Measurements from ENCODE around the gene RNFT2. TPM values are rescaled to one million over a fixed set of nuclear protein-coding genes. Genes with fewer than 3 reads are reported as not detected.

RNFT2 gene
- total RNA-seq, 1 experiment from 2014 or later: 34.9 TPM

- Histone ChIP-seq H3K4me1 (ENCODE audit: control insufficient read depth in 1 of 2, insufficient read depth in 2 of 2, low read length in 2 of 2) (peaks cover 0 to 12% of the 10 kb centered on the region in 2 experiments; a peak in 3 of 4 replicates), H3K27ac (ENCODE audit: low read depth, low read length) (no peak overlapping the region), H3K4me2 (ENCODE audit: low read length) (no peak overlapping the region), H3K79me2 (ENCODE audit: insufficient read depth, low read length) (no peaks in the 10 kb centered on the region), H3K9me2 (ENCODE audit: insufficient read depth) (no peaks in the 10 kb centered on the region), H3K27me3 (ENCODE audit: insufficient read depth, low read length) (no peaks in the 10 kb centered on the region), H2AFZ (ENCODE audit: low read depth, low read length, poor library complexity, severe bottlenecking) (no peak overlapping the region), H3K9ac (ENCODE audit: low read length) (no peak overlapping the region), H3K9me3 (ENCODE audit: control insufficient read depth in 1 of 2, insufficient read depth in 1 of 2, low read depth in 1 of 2, low read length in 2 of 2) (no peaks in the 10 kb centered on the region), H3K36me3 (ENCODE audit: control insufficient read depth in 1 of 2, insufficient read depth in 2 of 2, low read length in 2 of 2) (0 out of 4 replicates have a peak, but pooled peaks cover 0 to 2% of the 10 kb centered on the region in 2 experiments), H4K20me1 (ENCODE audit: insufficient read depth) (no peaks in the 10 kb centered on the region), H3K4me3 (replicated peaks in 1 of 2; ENCODE audit: low read depth in 1 of 2, low read length in 2 of 2) (no peak overlapping the region)
- ATAC-seq: no peak
- ChIA-PET POLR2A (no interaction called here), RAD21 (ENCODE audit: low non-redundant PET in 1 of 2, low total read pairs in 2 of 2, uncharacterized antibody in 2 of 2, unreplicated experiment in 2 of 2) (no interaction called here), CTCF (no interaction called here)
- intact Hi-C loops (cut with micrococcal nuclease): no loop called here
- BruUV-seq (replicated peaks): no TSS peak
- no peak for DNase-seq (ENCODE audit: low read depth, low spot score)
- TF ChIP-seq EZH2 (IDR thresholded peaks at IDR 0.05) (no peak), POLR2AphosphoS5 (IDR thresholded peaks at IDR 0.05; ENCODE audit: low read depth, low read length) (no peak), ZFX (IDR thresholded peaks at IDR 0.05) (no peak), FOSL1 (IDR thresholded peaks at IDR 0.05; ENCODE audit: low read depth) (no peak), RAD21 (IDR thresholded peaks at IDR 0.05; ENCODE audit: low read depth) (no peak), ELF1 (IDR thresholded peaks at IDR 0.05; ENCODE audit: borderline replicate concordance, low read depth) (no peak), CBX3 (IDR thresholded peaks at IDR 0.05; ENCODE audit: low read depth) (no peak), MAX (IDR thresholded peaks at IDR 0.05) (no peak), EZH2phosphoT487 (IDR thresholded peaks at IDR 0.05; ENCODE audit: borderline replicate concordance) (no peak), EGR1 (IDR thresholded peaks at IDR 0.05; ENCODE audit: low read depth) (no peak)
Observed at GRCh38 chr12:116712458-116713303, 25.4 kb upstream of the RNFT2 start.

- no peak overlapping the region for H3K27ac ChIP-seq (ENCODE audit: low read depth, low read length)
- no peak overlapping the region for H3K4me2 ChIP-seq (ENCODE audit: low read length)
- intact Hi-C loops (cut with micrococcal nuclease): no loop called here
- H3K36me3 ChIP-seq (ENCODE audit: control insufficient read depth in 1 of 2, insufficient read depth in 2 of 2, low read length in 2 of 2): 0 out of 4 replicates have a peak, but pooled peaks cover 0 to 2% of the 10 kb centered on the region in 2 experiments
- no TSS peak for BruUV-seq (replicated peaks)
- TF ChIP-seq POLR2A (IDR thresholded peaks at IDR 0.05; ENCODE audit: borderline replicate concordance, extremely low read depth, insufficient read depth, insufficient read length) (no peak), CTCF (IDR thresholded peaks at IDR 0.05 in 2 of 3, conservative IDR thresholded peaks at IDR 0.05 in 1 of 3; ENCODE audit: borderline replicate concordance in 1 of 3, insufficient read depth in 1 of 3, low read depth in 2 of 3, low read length in 2 of 3) (peak in 1 of 3 experiments; percentile 32; a peak in 1 of 6 replicates), ELF1 (IDR thresholded peaks at IDR 0.05; ENCODE audit: borderline replicate concordance, low read depth) (no peak), YY1 (IDR thresholded peaks at IDR 0.05; ENCODE audit: extremely low read depth, insufficient replicate concordance, low read depth, low read length) (no peak), TCF7L2 (IDR thresholded peaks at IDR 0.05; ENCODE audit: borderline replicate concordance, extremely low read depth, insufficient read depth, insufficient read length) (no peak)
- H3K79me2 ChIP-seq (ENCODE audit: insufficient read depth, low read length): no peaks in the 10 kb centered on the region
- no peaks in the 10 kb centered on the region for H4K20me1 ChIP-seq (ENCODE audit: insufficient read depth)
- H3K9ac ChIP-seq (ENCODE audit: low read length): no peak overlapping the region
- ATAC-seq (no peak), DNase-seq (ENCODE audit: low read depth, low spot score) (no peak)
- ChIA-PET RAD21 (ENCODE audit: low non-redundant PET in 1 of 2, low total read pairs in 2 of 2, uncharacterized antibody in 2 of 2, unreplicated experiment in 2 of 2) (no interaction called here), POLR2A (no interaction called here), CTCF (no interaction called here)
- H3K4me3 ChIP-seq (replicated peaks in 1 of 2; ENCODE audit: low read depth in 1 of 2, low read length in 2 of 2): no peak overlapping the region
- no peaks in the 10 kb centered on the region for H3K27me3 ChIP-seq (ENCODE audit: insufficient read depth, low read length)
- H3K4me1 ChIP-seq (ENCODE audit: control insufficient read depth in 1 of 2, insufficient read depth in 2 of 2, low read length in 2 of 2): peaks cover 0 to 10% of the 10 kb centered on the region in 2 experiments; a peak in 3 of 4 replicates
- no peak overlapping the region for H2AFZ ChIP-seq (ENCODE audit: low read depth, low read length, poor library complexity, severe bottlenecking)
- H3K9me3 ChIP-seq (ENCODE audit: control insufficient read depth in 1 of 2, insufficient read depth in 1 of 2, low read depth in 1 of 2, low read length in 2 of 2): no peaks in the 10 kb centered on the region
- H3K9me2 ChIP-seq (ENCODE audit: insufficient read depth): no peaks in the 10 kb centered on the region
Observed at GRCh38 chr12:116713527-116713926, 24.6 kb upstream of the RNFT2 start.

Measured in HCT116 (cell line).